Ascending aorta (tissue), 2 donors: ENCODE results near the gene SLC1A7. TPM values are rescaled to one million over a fixed set of nuclear protein-coding genes. Genes with fewer than 3 reads are reported as not detected.

Experiments used
- DNase-seq, 2 donors: peaks; one replicate each; pipeline ENCODE4 v3.0.0-alpha.2; 2019; ENCODE audit warnings: low spot score in 2 of 2
- H3K27ac ChIP-seq, 2 donors: fragments of 200-600 bp; sonication (generic); one replicate each; pipeline ENCODE4 v1.5.1; 2016 to 2017; ENCODE audit warnings: mild to moderate bottlenecking in 1 of 2
- H3K27me3 ChIP-seq: fragments of 200-600 bp; sonication (generic); one replicate; pipeline ENCODE4 v1.5.1; 2017
- H3K36me3 ChIP-seq, 2 donors: fragments of 200-600 bp; sonication (generic); one replicate each; pipeline ENCODE4 v1.5.1; 2016
- H3K4me1 ChIP-seq, 2 donors: fragments of 200-600 bp; sonication (generic); one replicate each; pipeline ENCODE4 v1.5.1; 2016 to 2017; ENCODE audit warnings: mild to moderate bottlenecking in 1 of 2
- H3K4me3 ChIP-seq, 2 donors: fragments of 200-600 bp; sonication (generic); one replicate each; pipeline ENCODE4 v1.5.1; 2016 to 2017; ENCODE audit warnings: mild to moderate bottlenecking in 1 of 2
- H3K9me3 ChIP-seq, 2 donors: fragments of 200-600 bp; sonication (generic); one replicate each; pipeline ENCODE4 v1.5.1; 2016
- CTCF ChIP-seq, 3 experiments: fragments of 200-600 bp in 2 of 3; fragments of 450-650 bp in 1 of 3; sonication (generic) in 2 of 3; IDR thresholded peaks; one replicate each; pipeline ENCODE4 v1.5.1; 2016 to 2019; ENCODE audit warnings: antibody characterized with exemption in 3 of 3, mild to moderate bottlenecking in 1 of 3, moderate library complexity in 1 of 3
- intact Hi-C: fragments of 100-400 bp; cut with DNase I; formaldehyde crosslinking; loops from one replicate; pipeline ENCODE4 v1.15.1; 2023
- total RNA-seq: library from RNA; depleted of rRNA; stranded (reverse); fragments of >200 nt; gene quantifications from one replicate; pipeline ENCODE4 v1.1.0, GENCODE V29; 2016

SLC1A7 gene
- total RNA-seq, 1 donor from 2014 or later = not detected

DNA sequence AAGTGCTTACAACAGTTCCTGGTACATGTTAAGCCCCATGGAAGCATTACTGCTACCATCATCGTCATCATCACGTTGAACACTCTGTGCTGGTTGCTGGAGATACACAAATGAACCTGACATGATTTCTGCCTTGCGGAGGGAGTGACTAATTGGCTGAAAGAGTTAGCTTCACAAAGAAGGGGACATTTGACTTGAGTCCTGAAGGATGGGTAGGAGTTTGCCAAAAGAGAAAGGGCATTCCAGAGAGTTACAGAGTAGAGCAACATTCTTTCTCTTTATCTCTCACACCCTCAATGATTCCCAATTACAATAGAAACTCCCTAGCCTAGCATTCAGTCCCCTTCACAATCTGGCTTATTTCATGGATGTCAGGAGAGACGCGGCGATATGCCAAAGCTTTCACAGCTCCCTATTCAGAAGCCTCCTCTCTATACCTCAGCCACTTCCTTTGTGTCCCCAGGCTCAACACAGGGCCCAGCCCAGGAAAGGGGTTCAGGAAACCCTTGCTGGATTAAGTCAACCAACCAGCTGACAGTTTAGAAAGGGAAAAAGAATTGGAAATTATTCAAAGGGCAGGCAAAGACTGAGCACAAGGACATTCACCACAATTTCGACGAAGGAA lies 38.0 kb downstream of the SLC1A7 start:
- Histone ChIP-seq H3K27ac (no peak overlapping the region), H3K4me1 (peaks cover 0 to 6% of the 10 kb centered on the region in 2 donors), H3K27me3 (no peaks in the 10 kb centered on the region), H3K4me3 (no peak overlapping the region), H3K36me3 (no peaks in the 10 kb centered on the region), H3K9me3 (no peaks in the 10 kb centered on the region)
- TF ChIP-seq CTCF (IDR thresholded peaks at IDR 0.05) = no peak
- intact Hi-C loops = no loop called here
- no peak for DNase-seq

DNA sequence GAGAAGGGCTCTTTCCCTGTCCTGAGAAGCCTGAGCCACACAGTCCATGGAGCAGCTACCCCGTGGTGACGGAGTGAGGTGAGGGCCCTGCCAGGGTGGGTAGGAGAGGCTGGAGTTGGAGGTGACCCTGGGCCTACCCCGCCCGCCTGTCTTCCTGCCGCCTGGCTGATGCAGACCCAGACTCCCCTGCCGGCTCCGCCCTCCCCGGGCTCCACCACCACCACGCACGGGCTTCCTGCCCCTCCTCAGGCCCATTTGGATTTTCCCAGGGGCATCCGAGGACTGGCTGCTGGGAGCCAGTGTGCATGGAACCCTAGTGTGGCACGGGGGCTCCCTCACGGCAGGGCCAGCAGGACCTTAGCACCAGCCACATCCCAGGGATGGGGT lies 47.9 kb downstream of the SLC1A7 start:
- H3K9me3 ChIP-seq = no peaks in the 10 kb centered on the region
- TF ChIP-seq CTCF (IDR thresholded peaks at IDR 0.05) = no peak
- no peak overlapping the region for H3K27ac ChIP-seq
- H3K36me3 ChIP-seq = no peaks in the 10 kb centered on the region
- no peak overlapping the region for H3K4me3 ChIP-seq
- H3K4me1 ChIP-seq = no peaks in the 10 kb centered on the region
- H3K27me3 ChIP-seq = no peaks in the 10 kb centered on the region
- DNase-seq = no peak
- intact Hi-C loops = no loop called here

GRCh38 chr1:53093778-53094532 lies 48.5 kb downstream of the SLC1A7 start:
- DNase-seq = no peak
- Histone ChIP-seq H3K9me3 (no peaks in the 10 kb centered on the region), H3K4me1 (no peaks in the 10 kb centered on the region), H3K27me3 (no peaks in the 10 kb centered on the region), H3K36me3 (no peaks in the 10 kb centered on the region), H3K27ac (no peak overlapping the region), H3K4me3 (no peak overlapping the region)
- intact Hi-C loops = no loop called here
- no peak for TF ChIP-seq CTCF (IDR thresholded peaks at IDR 0.05)

GRCh38 chr1:53093451-53093754 lies 49.0 kb downstream of the SLC1A7 start:
- H3K27ac ChIP-seq = no peak overlapping the region
- no peaks in the 10 kb centered on the region for H3K4me1 ChIP-seq
- TF ChIP-seq CTCF (IDR thresholded peaks at IDR 0.05) = no peak
- intact Hi-C loops = no loop called here
- DNase-seq = no peak
- no peaks in the 10 kb centered on the region for H3K9me3 ChIP-seq
- H3K27me3 ChIP-seq = no peaks in the 10 kb centered on the region
- H3K36me3 ChIP-seq = no peaks in the 10 kb centered on the region
- H3K4me3 ChIP-seq = no peak overlapping the region

- no peaks in the 10 kb centered on the region for H3K9me3 ChIP-seq
- H3K27me3 ChIP-seq = no peaks in the 10 kb centered on the region
- no peak for TF ChIP-seq CTCF (IDR thresholded peaks at IDR 0.05)
- no peaks in the 10 kb centered on the region for H3K4me1 ChIP-seq
- DNase-seq = no peak
- intact Hi-C loops = no loop called here
- H3K4me3 ChIP-seq = no peak overlapping the region
- no peaks in the 10 kb centered on the region for H3K36me3 ChIP-seq
- no peak overlapping the region for H3K27ac ChIP-seq
Observed at GRCh38 chr1:53092659-53093450, 49.6 kb downstream of the SLC1A7 start.
